ENCODE results near the gene CAPZA1.
"Not testable (repeated sequence)": the region's sequence is repeated elsewhere in the genome, so short reads cannot be mapped to it uniquely, and the experiment has no call there.

CAPZA1 gene

DNA sequence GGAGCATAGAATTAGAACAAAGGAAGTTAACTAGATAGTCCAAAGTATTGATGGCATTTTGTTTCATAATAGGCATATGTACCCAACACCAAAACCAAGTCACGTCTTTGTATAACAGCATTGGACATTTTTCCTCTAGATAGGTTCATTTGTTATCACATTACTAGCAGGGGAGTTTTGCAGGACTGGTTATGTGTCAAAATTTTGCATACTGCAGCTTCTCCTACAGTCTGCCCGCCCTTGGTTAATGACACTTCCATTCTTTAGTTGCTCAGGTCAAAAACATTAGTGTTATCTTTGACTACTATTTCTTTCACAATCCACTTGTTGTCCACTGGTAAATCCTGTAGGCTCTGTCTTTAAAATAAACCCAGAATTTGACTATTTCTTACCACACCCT lies 8.9 kb downstream of the CAPZA1 start:
- DNase-seq, result no peak

DNA sequence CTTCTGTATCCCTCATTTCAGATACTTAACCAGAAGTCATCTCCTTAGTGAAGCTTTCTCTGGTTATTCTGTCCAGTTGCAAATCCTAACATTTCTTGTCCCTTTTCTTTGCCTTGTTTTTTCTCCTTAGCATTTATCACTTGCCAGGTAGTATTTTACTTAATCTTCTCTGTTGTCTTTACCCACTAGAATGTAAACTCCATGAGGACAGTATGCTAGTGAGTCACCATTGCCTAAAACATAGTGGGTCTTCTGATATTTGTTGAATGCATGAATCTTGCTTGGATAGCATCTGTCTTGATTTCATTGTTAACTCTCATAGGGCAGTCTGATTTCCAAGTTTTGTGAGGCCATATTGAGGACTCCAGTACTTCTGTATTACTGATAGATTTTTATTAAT lies 9.6 kb downstream of the CAPZA1 start:
- no peak for DNase-seq

DNA sequence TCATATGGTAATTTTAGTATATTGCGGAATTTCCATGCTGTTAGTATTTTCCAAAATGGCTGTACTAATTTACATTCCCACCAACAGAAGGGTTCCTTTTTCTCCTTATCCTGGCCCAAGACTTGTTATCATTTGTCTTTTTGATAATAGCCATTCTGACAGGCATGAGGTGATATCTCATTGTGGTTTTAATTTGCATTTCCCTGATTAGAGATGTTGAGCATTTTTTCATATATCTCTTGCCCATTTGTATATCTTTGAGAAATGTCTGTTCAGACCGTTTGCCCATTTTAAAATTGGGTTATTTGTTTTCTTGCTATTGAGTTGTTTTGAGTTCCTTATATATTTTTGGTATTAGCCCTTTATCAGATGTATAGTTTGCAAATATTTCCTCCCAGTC lies 14.0 kb downstream of the CAPZA1 start:
- no peak for DNase-seq

DNA sequence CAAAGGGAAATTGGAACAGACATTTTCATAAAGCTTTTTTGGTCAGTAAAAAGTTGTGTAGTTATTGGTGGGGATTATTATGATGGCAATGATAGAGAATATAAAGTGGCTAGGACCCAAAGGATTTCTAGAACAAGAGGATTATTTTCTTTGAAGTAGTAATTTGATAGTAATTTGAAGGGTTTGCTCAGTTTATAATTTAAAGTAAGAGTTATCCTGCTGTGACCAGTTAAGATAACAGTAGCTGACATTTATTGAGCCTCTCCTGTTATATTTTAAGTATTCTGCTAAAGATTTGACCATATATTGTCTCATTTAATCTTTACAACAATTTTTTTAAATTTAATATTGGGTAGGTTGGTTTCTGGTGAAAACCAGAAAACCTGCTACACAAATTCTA lies 14.7 kb downstream of the CAPZA1 start:
- DNase-seq, result no peak

DNA sequence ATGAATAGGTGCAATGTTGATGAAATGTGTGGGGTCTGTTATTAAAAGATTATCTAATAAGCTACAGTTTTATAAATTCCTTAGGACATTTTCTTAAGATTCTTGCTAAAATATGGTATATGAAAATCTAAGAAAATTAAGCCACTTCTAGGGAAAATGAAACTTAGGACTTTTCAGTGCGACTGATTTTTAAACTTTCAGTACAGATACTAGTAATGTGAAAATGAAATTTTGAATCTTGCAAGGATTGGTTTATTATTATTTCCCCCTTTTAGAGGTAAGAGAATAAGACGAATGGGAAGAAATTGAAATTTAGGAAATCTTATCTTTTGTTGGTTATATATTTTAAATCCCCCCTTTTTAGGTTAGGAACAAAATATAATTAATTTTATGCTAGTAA lies 16.4 kb downstream of the CAPZA1 start:
- DNase-seq, result no peak

DNA sequence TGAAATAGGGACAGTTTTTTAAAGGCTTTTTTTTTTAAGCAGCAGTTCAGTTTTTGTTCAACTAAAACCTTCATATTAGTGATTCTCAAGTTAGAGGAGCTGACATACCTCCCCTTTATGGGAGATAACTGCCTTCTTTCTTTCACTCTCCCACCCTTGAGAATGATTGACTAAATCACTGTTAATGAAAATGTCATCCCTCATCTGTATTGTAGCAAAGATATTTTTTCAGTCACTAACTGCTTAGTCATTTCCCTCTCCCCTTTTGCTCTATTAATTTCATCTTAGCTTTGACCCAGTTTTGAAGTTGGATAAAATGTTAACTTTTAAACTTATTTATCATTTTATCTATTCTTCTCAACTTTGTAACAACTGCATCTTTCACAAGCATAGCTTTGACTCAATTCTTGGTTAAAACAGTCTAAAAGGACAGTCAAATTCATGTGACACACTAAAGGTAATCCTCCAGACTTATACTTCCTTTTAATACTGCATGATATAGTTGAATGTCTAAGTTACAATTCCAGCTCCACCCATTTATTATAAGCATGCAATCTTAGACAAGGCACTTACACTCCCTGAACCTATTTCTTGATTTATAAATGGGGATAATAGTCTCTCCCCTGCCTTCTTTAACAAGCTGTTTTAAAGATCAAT lies 17.1 kb downstream of the CAPZA1 start:
- no peak for DNase-seq

DNA sequence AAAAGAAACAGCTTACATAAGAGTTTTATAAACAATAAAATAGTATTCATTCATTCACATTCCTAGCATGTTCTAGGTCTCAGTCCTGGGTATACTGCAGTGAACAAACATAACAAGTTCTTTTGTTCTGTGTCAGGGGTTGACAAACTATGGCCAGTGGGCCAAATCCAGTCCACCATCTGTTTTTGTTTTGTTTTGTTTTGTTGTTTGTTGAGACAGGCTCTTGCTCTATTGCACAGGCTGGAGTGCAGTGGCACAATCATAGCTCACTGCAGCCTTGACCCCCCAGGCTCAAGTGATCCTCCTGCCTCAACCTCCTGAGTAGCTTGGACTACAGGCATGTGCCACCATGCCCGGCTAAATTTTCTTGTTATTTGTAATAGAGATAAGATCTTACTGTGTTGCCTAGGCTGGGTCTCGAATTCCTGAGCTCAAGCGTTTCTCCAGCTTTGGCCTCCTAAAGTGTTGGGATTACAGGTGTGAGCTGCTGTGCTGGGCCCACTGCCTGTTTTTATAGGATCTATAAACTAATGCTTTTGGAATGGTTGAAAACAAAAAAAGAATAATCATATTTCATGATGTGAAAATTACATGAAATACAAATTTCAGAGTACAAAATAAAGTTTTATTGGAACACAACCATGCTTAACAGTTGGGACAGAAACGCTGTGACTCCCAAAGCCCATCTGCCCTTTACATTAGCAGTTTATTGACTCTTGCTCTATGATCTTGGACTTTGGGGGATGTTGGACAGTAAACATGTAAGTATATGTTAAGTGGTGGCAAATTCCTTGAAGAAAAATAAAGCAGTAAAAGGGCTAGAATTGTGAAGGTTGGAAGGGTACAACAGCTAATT lies 17.9 kb downstream of the CAPZA1 start:
- no peak for DNase-seq

DNA sequence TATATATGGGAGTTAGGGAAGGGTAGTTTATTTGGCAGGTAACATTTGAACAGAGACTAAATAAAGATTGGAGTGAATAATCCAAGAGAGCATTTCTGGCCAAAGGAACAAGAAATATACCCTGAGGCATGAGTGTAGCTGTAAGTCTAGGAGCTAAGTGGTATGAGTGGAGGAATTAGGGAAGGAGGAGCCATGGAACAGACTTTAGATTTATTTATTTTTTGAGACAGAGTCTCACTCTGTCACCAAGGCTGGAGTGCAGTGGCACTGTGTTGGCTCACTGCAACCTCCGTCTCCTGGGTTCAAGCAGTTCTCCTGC lies 18.4 kb downstream of the CAPZA1 start:
- DNase-seq, result no peak

DNA sequence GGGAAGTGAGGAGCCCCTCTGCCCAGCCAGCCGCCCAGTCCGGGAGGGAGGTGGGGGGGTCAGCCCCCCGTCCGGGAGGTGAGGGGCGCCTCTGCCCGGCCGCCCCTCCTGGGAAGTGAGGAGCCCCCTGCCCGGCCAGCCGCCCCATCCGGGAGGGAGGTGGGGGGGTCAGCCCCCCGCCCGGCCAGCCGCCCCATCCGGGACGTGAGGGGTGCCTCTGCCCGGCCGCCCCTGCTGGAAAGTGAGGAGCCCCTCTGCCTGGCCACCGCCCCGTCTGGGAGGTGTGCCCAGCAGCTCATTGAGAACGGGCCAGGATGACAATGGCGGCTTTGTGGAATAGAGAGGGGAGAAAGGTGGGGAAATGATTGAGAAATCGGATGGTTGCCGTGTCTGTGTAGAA lies 20.8 kb downstream of the CAPZA1 start:
- not testable (repeated sequence) for DNase-seq

DNA sequence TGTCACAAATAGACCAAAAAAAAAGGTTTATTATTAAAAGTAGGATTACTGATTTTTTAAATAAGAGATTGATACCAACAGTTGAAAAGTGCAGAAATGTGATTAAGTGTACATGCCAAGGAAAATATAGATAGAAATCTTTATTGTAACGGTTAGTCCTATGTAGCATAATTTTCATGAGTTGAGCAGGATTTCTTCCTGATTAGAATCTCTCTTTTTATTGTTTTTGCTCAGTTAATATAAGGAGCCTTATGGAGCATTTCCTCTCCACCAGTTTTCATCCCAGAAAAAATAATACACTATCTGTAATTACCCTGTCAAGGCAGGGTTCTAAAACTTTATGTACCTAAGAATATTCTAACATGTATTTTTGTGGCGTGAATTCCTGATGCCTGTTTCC lies 23.4 kb downstream of the CAPZA1 start:
- DNase-seq, result no peak

DNA sequence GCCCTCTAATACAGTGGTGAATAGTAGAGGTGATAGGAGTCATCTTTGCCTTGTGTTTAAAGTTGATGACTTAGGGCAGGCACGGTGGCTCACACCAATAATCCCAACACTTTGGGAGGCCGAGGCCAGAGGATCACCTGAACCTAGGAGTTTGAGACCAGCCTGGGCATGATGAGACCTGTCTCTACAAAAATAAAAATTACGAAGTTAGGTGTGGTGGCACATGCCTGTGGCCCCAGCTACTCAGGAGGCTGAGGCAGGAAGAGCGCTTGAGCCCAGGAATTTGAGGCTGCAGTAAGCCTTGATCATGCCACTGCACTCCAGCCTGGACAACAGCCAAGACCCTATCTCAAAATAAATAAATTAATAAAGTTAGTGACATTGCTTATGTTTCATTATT lies 26.6 kb downstream of the CAPZA1 start:
- no peak for DNase-seq

DNA sequence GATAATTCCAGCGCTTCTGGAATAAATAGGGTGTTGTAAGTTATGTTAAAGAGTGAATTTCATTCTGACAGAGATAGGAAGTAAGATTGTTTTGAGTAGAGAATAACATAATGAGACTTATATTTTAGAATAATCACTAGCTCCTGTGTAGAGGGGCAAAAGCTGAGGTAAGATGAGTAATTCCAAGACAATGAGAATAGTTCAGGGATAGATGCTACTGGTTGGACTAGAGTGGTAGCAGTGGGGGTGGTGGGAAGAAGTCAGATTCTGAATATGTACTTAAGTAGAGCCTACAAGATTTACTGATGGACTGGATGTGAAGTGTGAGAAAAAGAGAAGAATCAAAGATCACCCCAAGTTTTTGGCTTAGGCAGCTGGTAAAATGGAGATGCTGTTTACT lies 31.6 kb downstream of the CAPZA1 start:
- no peak for DNase-seq

DNA sequence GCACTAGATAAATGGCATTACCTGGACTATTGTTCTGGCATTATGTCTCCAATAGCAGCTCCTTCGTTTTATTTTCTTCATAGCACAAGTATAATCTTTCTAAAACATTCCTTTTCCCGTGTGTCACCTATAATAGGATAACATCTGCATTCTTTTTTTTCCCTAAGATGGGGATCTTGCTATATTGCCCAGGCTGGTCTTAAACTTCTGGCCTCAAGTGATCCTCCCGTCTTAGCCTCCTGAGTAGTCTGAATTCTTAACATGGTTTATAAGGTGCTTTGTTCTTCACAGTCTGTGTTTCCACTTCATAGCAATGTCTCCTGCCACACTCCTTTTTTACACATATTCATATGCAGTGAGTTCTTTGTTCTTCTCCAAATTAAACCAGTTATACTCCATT lies 46.2 kb downstream of the CAPZA1 start:
- no peak for DNase-seq

DNA sequence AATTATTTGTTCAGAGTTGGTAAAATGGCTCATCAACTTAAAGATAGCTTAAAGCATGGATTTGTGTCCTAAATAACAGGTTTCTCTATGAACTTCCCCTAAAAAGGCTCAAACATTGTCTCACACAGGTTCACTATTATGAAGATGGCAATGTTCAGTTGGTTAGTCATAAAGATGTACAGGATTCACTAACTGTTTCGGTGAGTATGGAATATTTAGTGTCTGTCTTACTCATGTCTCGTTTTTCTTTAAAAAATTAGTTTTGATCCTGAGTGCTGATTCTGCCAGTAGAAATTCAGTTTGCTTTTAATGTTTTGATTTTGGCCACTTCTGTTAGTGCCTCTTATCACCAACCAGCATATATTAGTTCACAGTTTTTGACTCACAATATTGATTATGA lies 47.3 kb downstream of the CAPZA1 start:
- DNase-seq, result no peak

DNA sequence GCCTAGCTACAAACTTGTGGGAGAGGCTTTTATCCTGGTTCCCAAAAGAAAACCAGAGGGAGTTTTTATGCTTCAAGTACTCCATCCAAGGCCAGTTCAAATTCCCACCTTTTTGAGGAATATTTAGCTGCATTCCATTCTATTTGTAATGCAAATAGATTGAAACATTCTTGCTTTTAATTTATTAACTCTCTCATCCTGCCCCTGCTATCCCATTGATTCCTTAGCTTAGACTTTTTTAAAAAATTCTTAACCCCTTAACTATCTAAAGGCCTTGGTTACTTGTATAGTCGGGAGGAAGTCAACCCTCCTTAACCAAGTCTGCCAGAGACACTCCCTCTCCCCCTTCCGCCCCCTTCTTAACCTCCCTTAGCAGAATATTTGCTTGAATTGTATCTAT lies 52.4 kb downstream of the CAPZA1 start:
- DNase-seq, result no peak

DNA sequence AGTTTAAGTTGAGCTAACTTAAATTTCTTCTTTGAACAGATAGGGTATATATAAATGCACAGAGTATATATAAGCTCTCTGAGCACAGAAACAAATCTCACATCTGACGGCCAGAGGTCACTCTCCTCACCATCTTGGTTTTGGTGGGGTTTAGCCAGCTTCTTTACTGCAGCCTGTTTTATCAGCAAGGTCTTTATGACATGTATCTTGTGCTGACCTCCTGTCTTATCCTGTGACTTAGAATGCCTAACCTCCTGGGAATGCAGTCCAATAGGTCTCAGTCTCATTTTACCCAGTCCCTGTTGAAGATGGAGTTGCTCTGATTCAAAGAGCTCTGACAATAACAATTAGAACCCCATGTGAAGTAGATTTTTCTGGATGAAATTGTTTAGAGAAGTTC lies 53.2 kb downstream of the CAPZA1 start:
- no peak for DNase-seq

DNA sequence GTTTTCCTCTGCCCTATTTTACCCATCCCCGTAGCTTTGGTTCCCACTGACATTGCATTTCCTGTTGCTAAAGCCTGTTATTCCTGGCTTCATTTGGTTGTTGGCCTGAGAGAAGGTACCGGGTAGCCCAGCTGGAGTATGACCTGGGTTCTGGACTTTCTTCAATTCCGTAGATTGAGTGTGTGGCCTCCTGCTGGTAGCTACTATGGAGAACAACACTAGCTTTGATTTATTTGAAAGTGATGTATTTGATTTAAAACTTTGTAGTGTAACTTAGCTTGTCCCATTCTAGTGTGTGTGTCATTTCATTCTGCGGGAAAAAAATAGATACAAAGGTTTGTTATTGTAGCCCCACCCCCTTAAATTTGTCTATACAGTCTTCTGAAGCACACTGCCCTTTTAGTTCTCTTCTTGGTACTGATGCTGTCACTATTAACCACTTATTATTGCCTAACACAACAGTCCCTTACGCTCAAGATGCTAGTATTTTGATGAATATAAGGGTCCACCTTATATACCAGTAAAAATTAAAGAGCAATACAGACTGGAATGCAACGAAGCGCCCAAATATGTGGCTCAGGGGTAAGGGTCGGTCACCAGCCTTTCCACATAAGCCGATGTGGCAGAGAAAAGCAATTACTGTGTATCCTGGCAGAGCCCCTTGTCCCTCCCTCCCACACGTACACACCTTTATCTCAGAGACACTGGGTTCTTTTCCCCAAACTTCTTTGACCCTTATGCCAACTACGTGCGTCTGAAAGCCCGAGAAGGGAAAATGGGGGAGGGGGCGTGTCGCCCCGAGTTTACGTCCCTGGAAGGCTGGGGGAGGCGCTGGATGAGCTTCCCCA lies 54.2 kb downstream of the CAPZA1 start:
- DNase-seq, result no peak

DNA sequence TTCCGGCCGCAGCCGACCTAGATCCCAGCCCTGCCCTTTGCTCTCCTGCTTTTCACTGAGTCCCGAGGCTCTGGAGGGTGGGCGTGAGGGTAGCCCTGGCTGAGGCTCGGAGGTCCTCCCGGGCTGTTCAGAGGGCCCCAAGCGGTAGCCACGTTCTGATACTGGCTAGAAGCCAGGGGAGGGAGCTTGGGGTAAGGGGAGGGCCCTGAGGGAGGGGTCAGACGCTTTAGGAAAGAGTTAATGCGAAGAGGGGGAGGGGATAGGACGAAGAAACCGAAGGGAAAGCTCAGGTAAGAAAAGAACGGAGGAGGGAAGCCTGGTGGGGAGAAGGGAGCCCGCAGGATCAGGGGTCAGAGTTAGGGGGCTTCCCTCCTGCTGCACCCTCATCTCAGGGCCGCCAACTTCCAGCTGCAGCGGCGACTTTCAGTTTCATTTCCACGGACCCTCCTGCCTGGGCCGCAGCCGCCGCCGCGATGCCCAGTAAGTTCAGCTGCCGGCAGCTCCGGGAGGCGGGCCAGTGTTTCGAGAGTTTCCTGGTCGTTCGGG lies 54.9 kb downstream of the CAPZA1 start, which contains the start of gene MOV10:
MOV10 (plus strand) TSS at position 220 of the 546 bp plus-strand sequence; CDS start at position 474, 254 bp downstream.
- DNase-seq, result peak; percentile 58

DNA sequence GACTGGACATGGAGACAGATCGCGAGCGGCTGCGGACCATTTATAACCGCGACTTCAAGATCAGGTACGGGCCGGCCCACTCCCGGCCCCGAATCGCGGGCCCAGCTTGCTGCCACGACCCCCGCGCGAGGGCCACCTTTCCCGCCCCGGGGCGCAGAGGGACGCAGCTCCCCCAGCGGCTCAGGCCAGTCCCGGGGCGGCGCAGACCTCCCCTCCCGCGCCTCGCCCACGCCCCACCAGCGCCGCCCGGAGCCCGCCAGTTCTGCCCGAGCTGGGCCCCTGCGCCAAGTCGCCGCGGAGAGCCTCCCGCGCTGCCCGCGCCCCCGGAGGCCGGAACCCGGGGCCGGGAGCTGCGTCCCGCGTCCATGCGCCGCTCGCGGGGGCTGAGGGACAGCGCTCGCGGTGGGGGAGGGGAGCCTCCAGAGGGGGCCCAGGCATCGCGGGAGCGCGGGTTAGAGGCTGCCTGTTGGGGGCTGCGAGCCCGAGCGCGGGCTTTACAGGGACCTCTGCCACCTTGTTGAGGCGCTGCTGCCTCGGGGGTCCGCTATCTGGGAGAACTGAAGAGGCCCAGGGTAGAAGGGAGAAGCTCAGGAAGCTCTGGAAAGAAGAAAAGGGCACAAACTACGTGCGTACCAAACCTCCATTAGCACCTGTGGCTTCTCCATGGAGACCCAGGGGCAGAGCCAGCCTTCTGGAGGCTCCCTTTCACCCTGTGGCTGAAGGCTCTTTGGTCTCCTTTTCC lies 55.5 kb downstream of the CAPZA1 start:
- DNase-seq, result peak; percentile 52

DNA sequence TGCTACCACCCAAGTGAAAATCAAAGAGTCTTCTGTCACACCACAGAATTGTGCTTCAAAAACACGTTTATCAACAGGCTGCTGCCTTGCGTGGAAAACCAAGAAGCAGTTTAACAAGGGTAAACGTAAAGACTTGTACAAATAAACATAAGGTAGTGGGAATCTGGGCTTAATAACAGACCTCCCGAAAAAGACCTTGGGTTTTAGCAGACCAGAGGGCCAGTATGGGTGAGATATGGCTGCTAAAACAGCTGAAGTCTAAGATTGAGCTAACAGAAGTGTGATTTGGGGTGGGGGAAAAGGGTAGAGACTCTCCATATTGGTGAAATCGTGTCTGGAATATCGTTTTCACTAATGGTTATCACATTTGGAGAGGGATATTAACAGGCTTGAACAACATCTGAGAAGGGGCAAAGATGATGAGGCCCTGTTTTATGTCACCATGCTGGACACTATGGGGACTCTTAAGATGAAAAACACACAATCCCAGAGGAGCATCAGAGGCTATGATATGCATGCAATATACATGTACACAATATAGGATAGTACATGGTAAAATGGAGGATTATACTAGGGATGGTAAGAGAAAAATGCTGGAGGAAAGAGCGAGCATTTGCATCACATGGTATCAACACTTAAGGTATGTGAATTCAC lies 56.2 kb downstream of the CAPZA1 start:
- DNase-seq, result no peak

DNA sequence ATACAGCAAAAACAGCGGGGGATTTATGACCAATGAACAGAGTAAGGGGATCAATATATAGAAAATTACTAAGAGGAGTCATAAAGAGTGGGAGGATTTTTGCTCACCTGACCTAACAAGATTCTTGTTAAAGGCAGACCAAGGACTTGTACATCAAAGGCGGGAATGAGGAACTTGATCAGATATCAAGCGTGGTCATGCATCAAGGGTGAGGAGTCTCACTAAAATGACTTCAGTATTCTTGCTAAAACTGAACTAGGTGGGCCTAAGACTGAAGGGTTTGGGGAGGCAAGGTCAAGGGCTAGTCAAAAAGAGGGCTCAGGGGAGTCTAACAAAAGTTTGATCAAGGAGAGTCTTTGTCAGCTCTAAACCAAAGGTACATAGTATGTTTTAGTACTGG lies 56.9 kb downstream of the CAPZA1 start:
- DNase-seq, result no peak

DNA sequence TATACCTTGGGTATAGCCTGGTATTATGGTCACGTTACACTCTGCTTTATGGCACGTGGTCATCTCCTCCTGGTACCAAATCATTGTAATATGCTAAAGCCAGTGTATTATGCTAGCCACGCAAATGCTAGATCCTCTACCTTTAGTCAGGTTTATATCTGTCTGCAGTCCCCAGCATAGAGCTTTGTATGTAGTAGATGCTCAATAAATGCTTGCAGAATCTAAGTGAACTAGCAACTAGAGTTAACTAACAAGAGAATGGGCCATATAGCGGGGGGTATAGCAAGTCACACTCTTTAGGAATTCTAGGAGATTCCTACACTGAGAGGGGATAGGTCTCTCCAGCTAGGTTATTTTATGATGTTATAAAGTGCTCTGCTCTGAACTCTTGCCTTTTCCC lies 57.9 kb downstream of the CAPZA1 start:
- no peak for DNase-seq
